Measurements from ENCODE around the gene POLE2.
A peak's percentile ranks its signal among the peaks of the same experiment; 100 is the strongest.
"Not testable (repeated sequence)": the region's sequence is repeated elsewhere in the genome, so short reads cannot be mapped to it uniquely, and the experiment has no call there.

POLE2 gene

GRCh38 chr14:49619273-49619672 lies 68.7 kb downstream of the POLE2 start:
- not testable (repeated sequence) for DNase-seq

DNA sequence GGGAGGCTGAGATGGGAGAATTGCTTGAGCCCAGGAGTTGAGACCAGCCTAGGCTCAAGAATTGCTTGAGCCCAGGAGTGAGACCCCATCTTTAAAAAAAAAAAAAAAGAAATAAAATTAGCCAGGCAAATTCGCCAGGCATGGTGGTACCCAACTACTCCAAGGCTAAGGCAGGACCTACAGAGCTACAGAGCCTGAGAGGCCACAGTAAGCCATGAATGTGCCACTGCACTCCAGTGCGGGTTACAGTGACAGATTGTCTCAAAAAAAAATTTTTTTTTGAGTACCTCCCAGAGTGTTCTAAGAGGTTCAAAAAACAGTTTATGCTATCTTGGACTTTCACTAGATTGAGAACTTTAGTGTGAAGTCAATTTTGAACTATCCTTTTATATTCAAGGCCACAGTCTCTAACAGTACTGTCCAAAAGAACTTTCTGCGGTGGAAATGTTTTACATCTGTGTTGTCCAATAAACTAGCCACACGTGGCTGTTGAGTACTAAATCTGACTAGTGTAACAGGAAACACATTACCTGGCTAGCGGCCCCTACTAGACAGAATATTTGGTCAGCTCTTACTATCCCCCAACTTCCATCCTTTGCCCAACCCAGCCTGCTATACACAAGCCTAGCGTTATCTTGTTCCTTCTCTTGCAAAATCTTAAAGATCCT lies 70.0 kb downstream of the POLE2 start:
- no peak for DNase-seq

DNA sequence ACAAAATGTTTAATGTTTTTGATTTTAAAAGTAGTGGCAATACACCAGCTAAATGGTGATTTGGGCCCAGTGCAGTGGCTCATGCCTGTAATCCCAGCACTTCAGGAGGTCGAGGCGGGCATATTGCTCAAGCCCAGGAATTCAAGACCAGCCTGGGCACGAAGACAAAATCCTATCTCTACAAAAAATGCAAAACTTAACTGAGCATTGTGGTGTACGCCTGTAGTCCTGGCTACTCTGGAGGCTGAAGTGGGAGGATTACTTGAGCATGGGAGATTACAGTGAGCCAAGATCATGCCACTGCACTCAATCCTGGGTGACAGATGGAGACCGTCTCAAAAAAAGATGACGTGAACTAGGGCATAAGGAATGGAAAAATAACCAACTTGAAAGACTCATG lies 72.2 kb downstream of the POLE2 start:
- no peak for DNase-seq

DNA sequence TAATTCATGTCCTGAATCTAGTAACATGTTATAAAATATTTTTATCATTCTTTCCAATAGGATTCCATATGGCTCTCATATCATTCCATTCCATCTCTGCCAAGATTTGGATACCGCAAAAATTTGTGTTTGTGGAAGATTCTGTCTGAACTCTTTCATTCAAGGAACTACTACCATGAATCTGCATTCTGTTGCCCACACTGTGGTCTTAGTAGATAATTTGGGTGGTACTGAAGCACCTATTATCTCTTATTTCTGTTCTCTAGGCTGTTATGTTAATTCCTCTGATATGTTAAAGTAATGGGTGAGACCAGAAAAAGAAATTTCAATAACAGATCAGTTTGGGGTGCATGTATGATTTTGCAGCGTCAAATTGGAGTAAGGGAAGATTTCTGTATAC lies 73.8 kb downstream of the POLE2 start:
- no peak for DNase-seq

DNA sequence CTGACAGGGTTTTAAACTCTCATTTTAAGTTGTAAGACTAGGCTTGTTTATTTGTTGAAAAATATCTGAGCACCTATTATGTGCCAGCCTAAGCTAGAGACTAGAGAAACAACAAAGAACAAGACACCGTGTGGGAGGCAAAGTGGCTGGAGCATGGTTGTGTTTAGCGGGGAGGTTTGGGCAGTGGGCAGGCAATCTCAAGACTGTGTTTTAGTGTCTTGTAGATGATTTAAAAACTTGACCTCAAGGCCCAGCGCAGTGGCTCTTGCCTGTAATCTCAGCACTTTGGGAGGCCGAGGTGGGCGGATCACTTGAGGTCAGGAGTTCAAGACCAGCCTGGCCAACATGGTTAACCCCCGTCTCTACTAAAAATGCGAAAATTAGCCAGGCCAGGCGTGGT lies 75.3 kb downstream of the POLE2 start:
- no peak for DNase-seq

DNA sequence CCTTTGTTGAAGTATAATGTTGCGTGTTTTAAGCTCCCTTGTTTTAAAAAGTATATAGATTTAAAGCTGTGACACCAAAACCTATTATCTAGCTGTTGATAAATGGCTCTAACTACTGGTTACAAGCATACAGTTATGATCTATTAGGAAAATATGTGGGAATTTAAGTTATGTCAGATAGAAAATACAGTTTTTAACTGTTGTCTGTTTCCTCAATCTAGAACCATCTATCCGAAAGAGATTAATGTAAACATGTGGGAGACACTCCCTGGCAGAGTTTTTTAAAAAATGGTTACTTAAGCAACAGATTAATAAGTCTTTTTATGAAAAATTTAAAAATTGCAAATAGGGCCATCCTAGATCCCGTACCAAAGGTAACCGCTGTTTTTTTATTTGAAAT lies 75.8 kb downstream of the POLE2 start:
- no peak for DNase-seq

GRCh38 chr14:49607583-49607982 lies 80.4 kb downstream of the POLE2 start:
- no peak for DNase-seq

GRCh38 chr14:49598485-49599300 lies 89.3 kb downstream of the POLE2 start, which contains the start of gene LRR1:
Gene LRR1, plus strand, starts transcription at chr14:49598940. Its CDS starts 81 bp downstream, at chr14:49599021.
- DNase-seq: peak; percentile 77 to 84

- no peak for DNase-seq
Measured at GRCh38 chr14:49598189-49598484, 89.9 kb downstream of the POLE2 start.

DNA sequence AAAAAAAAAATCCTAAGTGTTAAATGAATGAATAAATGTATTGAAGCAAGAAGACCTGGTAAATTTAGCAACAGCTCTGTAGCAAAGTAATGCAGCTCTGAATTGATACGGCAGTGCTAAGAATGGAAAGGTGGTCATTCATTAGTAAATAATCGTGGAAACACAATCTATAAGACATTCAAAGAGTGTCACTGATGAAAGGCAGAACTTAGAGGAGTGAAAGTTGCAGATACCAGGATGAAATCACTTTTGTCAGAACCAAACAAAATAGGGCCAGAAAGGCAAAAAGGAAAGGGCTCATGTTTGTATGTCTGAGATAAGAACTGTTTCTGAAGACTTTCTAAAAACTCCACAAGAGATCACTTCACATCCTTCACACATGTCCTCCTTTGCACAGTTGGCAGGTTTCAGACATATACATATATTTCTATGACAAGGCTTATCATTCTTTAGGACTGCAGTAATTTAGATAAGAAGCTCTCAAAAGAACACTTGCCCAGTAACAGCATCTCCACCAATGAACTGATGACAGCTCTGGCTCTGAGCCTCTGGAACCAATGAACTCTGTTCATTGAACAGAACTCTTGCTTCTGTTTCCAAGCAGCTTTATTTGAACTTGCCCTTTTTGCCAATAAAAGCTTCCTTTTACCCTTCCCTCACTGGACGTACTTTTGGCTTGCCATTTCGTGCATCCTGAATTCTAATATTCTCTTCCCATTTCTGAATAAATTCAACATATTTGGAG lies 93.5 kb downstream of the POLE2 start:
- no peak for DNase-seq

Measured in stimulated activated CD4-positive, alpha-beta T cell treated with anti-CD3 and anti-CD28 coated beads, Interleukin-4, amount 100 ng/mL, for 4 hours (primary cell).